Skeletal muscle cell (primary cell): Measurements from ENCODE around the gene PGBD5.

ENCODE experiments used
- DNase-seq: peaks from one replicate; pipeline ENCODE4 v3.0.0-alpha.2; 2010; ENCODE audit warnings: low read depth
- H3K4me3 ChIP-seq: 2 replicates; pipeline ENCODE4 v1.5.1; 2011; ENCODE audit warnings: low read depth, mild to moderate bottlenecking, control low read depth, low read length, moderate library complexity

PGBD5 gene

DNA sequence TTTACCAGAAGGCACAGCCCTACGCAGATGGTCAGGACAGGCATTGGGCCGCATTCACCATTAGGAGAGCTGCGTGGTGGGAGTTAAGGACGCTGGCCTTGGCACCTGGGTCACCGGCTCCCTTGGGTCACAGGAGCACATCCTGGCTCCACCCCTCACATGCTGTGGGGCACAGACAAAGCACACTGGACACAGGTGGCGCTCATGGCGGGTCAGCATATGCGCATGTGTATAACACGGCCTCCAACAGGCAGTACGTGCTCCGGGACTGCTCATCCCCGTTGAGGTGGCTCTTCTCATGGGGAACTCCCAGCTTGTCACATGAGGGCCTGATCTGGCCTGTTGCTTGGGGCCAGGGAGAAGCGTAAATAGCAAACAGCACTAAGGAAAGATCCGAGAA, 25.0 kb downstream of the PGBD5 start:
- H3K4me3 ChIP-seq = no peak overlapping the region
- no peak for DNase-seq

DNA sequence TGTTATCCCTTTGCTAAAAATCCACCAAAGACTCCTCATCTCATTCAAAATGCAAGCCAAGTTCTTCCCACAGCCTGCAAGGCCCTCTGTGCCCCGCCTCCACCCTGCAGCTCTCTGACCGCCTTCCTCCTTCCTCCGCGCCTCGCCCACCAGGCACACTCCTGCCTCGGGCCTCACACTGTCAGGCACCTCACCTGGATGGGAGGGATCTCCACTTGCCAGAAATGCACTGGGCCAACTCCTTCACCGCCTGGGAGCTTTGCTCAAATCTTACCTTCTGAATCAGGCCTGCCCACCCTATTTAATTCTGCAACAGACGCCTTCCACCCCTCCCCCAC, 26.2 kb downstream of the PGBD5 start:
- no peak overlapping the region for H3K4me3 ChIP-seq
- DNase-seq = no peak

DNA sequence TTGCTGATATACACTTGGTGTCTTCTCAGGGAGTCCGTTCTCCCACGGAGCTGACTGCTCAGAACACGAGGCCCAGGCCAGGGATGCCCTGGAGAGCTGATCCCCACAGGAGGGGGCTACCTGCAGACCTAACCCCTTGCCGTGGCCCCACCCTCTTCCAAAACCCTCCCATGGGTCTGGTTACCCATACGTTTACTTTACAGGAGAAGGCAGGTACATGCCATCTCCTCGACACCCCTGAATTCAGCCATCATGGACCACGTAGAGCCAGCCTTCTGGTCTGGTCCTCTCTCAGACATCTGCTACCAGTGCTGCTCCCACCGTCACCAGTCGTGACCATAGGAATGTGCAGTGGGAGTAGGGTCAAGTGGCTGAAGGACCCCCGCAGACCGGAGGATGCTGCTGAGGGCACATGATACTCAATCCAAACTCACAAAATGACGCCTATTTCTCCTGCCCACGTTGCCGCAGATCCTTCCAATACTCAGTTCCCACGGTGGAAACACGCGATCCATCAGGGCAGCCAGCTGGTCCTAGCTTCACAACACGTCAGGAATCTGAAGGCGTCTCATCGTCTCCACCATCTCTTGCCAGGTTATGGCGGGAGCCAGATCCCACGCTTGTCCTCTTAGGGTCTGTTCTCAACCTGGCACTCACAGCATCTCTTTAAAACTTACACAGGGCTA, 26.7 kb downstream of the PGBD5 start:
- H3K4me3 ChIP-seq = no peak overlapping the region
- DNase-seq = no peak

DNA sequence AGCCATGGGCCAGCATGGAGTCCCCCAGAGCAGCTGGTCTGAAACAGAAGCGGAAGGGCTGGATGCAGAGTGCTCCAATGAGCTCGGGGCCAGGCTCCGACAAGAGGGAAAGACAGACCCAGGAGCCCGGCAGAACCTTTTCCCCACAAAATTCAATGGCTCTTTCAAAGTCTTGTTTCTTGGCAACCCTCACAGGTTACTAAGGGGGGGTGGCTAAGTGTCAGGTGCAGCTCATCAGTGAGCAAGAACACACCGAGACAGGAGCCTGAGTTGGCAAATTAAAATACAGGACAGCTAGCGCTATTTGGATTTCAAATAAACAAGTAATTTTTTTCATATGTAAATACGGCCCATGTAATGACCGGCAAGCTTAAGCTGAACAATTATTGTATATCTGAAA, 27.3 kb downstream of the PGBD5 start:
- no peak overlapping the region for H3K4me3 ChIP-seq
- no peak for DNase-seq

DNA sequence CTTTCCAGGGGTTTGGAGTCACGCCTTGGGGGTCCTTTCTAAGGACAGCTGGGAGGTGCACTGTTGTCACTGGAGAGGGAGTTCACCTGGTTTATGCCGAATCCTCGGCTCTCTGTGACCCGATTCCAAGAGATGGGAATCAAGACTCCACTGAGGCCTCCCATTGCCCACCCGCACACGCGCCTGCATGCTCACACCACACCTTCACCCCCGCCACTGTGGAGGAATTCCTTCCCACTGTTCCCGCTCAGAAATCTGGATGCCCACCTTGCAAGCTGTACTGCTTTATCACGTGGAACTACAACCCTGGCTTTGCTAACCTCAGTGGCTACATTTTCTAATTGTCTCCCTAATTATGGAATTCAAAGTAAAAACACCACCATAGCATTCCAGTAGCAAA, 29.2 kb downstream of the PGBD5 start:
- no peak overlapping the region for H3K4me3 ChIP-seq
- DNase-seq = no peak

DNA sequence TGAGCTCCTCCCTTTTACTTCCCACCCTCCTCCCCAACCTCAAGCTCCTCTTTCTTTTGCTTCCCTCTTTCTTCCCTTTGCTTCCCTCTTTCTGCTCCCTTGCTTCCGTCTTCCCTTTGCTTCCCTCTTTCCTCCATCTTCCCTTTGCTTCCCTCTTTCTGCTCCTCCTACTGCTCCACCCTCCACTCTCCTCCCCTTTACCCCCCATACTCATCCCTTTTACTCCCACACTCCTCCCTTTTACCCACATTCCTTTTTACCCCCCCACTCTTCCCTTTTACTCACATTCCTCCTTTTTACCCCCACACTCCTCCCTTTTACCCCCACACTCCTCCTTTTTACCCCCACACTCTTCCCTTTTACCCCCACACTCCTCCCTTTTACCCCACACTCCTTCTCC, 30.2 kb downstream of the PGBD5 start:
- DNase-seq = no peak
- H3K4me3 ChIP-seq = no peak overlapping the region

DNA sequence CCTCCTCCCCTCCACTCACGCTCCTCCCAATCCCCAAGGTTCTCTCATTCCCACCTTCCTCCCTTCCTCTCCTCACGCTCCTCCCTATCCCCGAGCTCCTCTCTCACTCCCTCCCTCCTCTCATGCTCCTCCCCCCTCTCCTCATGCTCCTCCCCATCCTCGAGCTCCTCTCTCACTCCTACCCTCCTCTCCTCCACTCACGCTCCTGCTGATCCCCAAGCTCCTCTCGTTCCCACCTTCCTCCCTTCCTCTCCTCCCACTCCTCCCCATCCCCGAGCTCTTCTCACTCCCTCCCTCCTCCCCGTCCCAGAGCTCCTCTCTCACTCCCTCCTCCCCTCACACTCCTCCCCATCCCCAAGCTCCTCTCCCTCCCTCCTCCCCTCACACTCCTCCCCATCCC, 31.4 kb downstream of the PGBD5 start:
- DNase-seq = no peak
- no peak overlapping the region for H3K4me3 ChIP-seq

DNA sequence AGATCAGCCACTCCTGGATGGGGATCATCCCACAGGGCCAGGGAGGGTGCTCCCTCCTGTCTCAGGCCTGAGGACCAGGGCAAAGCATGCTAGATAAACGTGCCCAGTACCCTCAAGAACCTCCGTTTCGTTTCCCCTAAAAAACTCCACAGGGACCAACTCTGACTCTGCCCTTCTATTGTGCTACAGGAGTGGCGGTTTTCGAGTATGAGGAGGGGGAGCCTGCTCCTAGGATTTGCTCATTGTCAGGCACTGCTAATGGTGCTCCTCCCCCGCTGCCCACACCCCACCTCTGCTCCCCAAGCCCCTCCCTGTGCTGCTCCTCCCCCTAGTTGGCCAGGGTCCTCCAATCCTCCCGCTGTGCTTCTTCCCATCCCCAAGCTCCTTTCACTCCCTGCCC, 32.0 kb downstream of the PGBD5 start:
- no peak for DNase-seq
- H3K4me3 ChIP-seq = no peak overlapping the region

DNA sequence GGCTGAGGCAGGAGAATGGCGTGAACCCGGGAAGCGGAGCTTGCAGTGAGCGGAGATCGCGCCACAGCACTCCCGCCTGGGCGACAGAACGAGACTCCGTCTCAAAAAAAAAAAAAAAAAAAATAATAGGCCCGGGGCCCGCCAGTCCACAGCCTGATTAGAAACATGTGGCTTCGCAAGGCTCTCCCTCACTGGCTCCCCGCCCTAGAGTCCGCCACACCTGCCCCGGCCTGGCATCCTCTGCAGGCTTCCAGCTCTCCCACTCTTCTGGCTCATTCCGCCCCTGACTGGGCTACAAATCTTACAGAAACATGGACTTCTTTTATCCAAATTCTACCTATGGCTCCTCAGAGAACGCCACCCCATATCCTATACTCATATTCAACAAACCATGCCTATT, 32.4 kb downstream of the PGBD5 start:
- DNase-seq = no peak
- H3K4me3 ChIP-seq = no peak overlapping the region

DNA sequence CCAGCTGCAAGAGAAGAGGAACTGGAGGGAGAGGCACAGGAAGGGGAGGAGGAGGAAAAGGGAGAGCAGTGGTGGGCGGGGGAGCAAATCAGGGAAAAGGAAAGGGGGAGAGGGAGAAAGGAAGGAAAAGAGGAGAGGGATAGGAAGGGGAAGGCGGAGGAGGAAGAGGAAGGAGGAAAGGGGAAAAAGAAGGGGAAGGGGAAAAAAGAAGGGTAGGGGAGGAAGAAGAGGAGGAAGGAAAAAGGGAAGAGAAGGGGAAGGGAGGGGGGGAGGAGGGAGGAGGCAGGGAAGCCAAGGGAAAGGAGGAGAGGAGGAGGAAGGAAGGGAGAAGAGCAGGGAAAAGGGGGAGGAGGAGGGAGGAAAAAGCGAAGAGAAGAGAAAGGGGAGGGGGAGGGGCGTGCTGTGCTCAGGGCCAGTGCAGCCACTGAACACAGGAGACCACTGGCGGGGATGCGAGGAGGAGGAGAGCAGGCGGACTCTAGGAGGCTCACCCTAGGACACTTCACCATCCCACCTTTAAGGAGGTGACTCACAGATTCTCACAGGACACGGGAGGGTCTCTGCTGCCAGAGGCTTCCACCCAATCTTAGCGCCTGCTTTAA, 33.1 kb downstream of the PGBD5 start:
- no peak overlapping the region for H3K4me3 ChIP-seq
- DNase-seq = no peak

DNA sequence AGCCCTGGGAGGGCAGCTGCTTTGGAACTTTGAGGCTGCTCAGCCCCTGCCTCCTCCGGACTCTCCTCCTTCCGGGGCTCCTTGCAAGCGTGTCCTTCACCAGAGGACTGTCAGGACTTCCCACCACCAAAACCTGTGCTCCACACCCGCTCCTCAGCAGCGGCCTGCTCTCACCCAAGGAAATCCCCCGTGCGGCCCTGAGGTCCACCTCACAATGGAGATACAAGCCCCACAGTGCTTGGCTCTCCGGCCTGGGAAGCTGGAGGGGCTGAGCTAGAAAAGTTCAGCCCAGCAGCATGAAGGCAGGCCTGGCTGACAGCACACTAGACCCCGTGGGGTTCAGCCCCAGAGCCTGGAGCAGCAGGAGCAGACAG, 33.6 kb downstream of the PGBD5 start:
- H3K4me3 ChIP-seq = no peak overlapping the region
- DNase-seq = no peak

DNA sequence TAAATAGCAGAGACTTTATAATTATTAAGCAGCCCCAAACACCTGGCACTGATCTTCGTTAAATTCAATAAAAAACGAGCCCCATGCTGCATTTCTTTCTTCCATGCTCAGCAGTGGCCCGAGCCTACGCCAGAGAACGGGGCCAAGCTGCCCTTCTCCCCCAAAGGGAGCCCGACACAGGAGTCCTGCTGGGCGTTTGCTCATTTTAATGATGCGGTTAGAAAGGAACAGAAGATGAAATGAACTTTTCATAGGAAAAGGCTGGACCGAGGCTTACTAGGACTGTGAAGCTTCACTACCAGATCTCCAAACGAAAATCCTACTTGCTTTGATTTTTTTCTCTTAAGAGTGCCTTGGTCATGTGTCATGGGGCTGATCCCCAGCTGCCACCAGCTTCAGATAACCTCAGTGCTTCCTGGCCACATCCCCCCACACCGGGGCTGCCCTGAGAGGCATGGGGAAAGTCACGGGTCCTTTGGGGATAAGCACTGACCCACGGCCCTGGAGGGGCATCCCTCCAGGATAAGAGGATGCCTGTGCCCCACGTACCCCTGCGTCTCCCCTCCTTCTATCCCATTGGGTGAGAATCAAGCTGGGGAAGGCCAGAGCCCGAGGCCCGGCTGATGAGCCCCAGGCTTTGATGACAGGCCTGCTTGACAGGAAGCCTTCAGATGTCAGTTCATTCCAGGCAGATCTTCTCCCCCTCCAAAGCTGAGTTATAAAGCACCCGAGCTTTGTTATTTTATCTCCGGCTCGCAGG, 34.2 kb downstream of the PGBD5 start:
- no peak for DNase-seq
- H3K4me3 ChIP-seq = no peak overlapping the region

DNA sequence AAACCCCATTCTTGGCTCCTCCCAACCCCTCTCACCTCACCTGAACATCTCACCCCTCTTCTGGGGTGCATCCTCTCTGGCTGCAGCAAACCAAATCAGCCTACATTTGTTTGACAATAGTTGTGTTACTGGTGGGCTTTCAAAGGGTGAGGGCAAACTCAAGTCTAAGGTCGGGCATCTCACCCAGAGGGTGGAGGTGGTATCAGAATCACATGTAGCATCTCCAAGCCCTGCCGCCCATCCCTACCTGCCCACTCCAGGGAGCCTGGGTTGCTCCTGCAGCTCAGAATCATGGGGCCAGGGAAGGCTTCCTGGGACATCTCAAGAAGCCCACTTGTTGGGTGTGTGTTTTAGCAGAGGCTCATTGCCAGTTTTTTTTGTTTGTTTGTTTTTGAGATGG, 35.8 kb downstream of the PGBD5 start:
- no peak overlapping the region for H3K4me3 ChIP-seq
- DNase-seq = no peak

DNA sequence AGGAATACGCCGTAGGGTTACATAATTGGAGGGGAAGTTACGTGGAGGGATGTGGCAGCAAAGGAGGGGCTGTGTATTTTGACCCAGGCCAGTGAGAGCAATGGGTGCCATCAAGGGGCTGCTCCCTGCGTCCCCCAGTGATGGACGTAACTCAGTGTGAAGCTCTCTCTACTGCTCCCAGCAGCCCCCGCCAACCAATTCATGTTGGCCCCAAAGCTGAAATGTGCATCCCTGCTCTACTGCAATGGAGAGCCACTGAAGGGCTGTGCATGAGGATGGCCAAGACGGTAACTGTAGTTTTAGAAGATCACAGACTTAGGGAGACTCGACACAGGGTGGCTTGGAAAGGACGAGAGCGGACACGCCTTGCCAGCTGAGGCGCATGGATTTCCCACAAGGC, 38.3 kb downstream of the PGBD5 start:
- DNase-seq = no peak
- H3K4me3 ChIP-seq = no peak overlapping the region

DNA sequence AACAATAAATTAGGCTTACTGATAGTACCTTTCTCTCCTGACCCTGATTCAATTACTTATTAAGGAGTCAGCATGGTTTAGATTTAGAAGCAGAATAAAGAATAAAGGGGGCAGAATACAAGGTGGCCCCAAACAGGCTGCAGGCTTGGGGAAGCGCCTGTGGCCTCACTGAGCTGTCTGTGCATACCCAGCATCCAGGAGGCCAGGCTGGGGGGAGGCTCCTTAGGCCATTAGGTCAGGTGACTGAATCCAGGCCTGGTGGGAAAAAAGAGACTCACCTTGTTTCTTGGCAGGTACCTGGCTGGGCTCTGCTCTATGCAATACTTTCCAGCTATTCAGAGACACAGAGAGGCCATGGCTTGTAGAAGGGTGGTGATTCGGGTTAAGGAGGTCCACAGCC, 38.8 kb downstream of the PGBD5 start:
- no peak for DNase-seq
- no peak overlapping the region for H3K4me3 ChIP-seq

DNA sequence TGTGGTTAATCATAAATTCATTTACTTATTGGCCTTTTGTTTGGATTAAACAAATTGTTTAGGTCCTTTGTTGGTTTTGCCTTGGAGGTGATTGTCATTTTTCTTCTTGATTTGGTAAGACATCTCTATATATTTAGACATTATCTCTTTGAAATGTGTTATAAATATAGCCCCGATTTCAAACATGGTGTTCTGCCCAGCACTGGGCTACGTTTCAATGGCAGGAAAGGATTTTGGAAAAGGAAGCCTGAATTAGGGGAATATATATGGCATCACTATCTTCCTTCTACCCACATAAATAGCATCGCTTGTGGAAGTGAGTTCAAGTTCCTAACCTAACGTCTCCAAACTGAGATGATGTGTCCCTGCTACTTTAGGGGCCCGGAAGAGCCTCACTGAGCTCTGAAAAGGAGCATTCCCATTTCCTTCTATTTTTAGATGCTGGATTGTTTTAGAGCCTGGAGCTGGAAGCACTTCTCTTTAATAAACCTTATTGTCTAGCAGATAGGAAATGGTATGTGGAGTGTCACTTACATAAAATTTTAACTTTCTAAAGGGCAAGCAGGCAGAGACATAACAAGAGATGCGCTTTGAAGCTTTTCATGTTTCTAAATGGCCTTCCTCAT, 39.4 kb downstream of the PGBD5 start:
- DNase-seq = no peak
- H3K4me3 ChIP-seq = no peak overlapping the region

DNA sequence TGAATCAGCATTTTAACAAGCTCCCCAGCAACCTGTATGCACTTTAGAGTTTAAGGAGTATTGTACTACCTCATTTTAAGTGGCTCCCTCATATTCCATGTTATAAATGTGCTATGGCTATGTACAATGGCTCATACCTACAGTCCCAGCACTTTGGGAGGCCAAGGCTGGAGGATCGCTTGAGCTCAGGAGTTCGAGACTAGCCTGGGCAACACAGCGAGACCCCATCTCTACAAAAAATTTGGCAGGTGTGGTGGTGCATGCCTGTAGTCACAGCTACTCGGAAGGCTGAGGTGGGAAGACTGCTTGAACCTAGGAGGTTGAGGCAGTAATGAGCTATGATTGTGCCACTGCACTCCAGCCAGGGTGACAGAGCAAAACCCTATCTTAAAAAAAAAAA, 40.2 kb downstream of the PGBD5 start:
- DNase-seq = no peak

DNA sequence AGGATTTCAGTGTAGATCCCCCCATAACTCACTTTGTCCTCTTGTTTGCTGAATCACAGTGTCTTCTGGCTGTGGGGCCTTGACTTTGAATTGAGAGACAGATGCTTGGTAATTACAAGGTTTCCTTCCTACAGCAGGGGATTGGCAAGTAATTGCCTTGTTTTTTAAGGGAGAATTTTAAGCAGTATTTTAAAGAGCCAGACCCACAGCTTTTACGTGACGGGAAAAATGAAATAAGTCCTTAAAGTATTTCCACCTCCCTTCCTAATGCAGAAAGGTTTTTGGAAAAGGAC, 41.0 kb downstream of the PGBD5 start:
- no peak overlapping the region for H3K4me3 ChIP-seq
- no peak for DNase-seq

More for the DNA sequence above, 40.2 kb downstream of the PGBD5 start:
- no peak overlapping the region for H3K4me3 ChIP-seq

DNA sequence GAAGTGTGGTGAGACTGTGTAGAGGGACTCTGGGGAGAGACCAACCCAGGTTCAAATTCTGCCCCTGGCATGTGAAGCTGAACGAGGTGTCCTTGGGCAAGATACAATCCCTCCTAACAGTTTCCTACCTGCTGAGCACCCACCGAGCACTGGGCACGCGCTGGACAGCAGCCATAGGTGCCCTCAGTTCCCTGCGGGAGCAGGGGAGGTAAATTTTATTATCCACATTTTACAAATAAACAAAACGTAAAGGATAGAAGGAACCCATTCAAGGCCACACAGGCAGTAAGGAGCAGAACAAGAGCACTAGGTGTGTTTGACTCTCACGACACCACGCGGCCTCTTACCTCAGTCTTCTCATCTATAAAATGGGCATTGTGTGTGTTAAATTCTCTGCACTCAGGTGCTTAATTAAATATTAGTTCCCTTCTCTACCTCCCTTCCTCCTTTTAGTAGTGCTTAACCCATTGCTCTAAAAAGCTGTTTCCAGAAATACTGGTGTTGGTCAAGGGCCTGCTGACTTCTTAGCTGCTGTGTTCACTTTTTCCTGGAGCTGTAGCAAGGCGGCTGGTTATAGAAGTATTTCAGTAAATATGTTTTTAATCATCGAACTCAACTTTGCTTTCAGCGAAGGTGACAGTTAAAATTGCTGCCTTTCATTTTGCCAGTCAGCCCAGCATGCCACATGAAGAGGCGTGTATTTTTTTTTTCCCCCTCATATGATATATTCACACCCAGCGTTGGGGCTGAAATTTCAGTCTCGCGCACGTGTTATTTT, 41.6 kb downstream of the PGBD5 start:
- H3K4me3 ChIP-seq = no peak overlapping the region
- no peak for DNase-seq

DNA sequence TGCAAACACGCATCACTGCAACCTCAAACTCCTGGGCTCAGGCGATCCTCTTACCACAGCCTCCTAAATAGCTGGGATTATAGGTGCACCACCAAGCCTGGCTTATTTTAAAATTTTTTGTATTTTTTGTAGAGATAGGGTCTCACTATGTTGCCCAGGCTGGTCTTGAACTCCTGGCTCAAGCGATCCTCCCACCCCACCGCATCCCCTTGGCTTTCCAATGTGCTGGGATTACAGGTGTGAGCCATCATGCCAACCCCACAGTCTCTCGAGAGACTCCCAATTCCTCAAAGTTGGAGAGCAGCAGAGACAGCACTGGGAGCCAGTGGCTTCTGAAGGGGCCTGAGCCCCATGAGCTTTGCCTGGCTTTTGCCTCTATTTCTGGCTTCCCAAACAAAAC, 42.7 kb downstream of the PGBD5 start:
- no peak overlapping the region for H3K4me3 ChIP-seq
- no peak for DNase-seq
